ENCODE data around the gene ETV6.

DNA sequence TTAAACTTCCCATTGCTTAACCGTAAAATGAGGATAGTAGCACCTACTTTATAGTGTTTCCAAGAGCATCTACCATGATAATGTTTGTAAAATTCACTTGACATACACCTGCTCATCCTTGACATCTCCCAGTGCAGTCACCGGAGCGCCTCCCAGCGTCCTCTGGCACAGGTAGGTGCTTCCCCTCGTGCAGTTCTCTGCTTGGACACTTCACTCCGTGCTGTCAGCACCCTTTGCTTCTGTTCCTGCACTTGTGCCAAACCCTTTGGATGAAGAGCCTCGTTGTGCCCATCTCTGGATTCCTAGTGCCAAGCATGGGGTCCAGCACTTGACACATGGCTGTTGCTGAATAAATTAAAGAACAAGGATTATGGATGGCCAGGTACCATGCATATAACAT is 28.3 kb downstream of the ETV6 start:
- TF ChIP-seq, protein P1, sequence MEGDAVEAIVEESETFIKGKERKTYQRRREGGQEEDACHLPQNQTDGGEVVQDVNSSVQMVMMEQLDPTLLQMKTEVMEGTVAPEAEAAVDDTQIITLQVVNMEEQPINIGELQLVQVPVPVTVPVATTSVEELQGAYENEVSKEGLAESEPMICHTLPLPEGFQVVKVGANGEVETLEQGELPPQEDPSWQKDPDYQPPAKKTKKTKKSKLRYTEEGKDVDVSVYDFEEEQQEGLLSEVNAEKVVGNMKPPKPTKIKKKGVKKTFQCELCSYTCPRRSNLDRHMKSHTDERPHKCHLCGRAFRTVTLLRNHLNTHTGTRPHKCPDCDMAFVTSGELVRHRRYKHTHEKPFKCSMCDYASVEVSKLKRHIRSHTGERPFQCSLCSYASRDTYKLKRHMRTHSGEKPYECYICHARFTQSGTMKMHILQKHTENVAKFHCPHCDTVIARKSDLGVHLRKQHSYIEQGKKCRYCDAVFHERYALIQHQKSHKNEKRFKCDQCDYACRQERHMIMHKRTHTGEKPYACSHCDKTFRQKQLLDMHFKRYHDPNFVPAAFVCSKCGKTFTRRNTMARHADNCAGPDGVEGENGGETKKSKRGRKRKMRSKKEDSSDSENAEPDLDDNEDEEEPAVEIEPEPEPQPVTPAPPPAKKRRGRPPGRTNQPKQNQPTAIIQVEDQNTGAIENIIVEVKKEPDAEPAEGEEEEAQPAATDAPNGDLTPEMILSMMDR (IDR thresholded peaks at IDR 0.05 in 2 of 3, conservative IDR thresholded peaks at IDR 0.05 in 1 of 3; ENCODE audit: insufficient read depth in 2 of 3, low read depth in 1 of 3, low read length in 3 of 3) = no peak
- TF ChIP-seq HIVEP1 (CRISPR knock-in tag; IDR thresholded peaks at IDR 0.05) = no peak
- TF ChIP-seq POLR2A (conservative IDR thresholded peaks at IDR 0.05) = no peak
- TF ChIP-seq, protein P2, sequence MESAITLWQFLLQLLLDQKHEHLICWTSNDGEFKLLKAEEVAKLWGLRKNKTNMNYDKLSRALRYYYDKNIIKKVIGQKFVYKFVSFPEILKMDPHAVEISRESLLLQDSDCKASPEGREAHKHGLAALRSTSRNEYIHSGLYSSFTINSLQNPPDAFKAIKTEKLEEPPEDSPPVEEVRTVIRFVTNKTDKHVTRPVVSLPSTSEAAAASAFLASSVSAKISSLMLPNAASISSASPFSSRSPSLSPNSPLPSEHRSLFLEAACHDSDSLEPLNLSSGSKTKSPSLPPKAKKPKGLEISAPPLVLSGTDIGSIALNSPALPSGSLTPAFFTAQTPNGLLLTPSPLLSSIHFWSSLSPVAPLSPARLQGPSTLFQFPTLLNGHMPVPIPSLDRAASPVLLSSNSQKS (CRISPR knock-in tag; IDR thresholded peaks at IDR 0.05) = no peak
- TF ChIP-seq, protein P3, sequence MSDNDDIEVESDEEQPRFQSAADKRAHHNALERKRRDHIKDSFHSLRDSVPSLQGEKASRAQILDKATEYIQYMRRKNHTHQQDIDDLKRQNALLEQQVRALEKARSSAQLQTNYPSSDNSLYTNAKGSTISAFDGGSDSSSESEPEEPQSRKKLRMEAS (CRISPR knock-in tag; IDR thresholded peaks at IDR 0.05) = no peak
